IMR-90 (cell line): Measurements from ENCODE around the gene TIGAR. TPM values are rescaled to one million over a fixed set of nuclear protein-coding genes. Genes with fewer than 3 reads are reported as not detected.

ENCODE experiments used
- ATAC-seq: fragments of 200-7000 bp; cut with Tn5 transposase; 2 replicates; pipeline ENCODE4 v1.9.1; 2020; ENCODE audit warnings: low read depth, mild to moderate bottlenecking, moderate library complexity
- BruUV-seq: library from RNA; stranded (reverse); fragments of 400-500 nt; replicated peaks from 2 replicates; lab custom pipeline; 2021; lab: Mats Ljungman, UMichigan
- CTCF ChIA-PET: fragments of 300-600 bp; formaldehyde crosslinking; extraction: SDS; loops from one replicate; lab custom pipeline; 2021; ENCODE audit warnings: antibody characterized with exemption; lab: Yijun Ruan, JAX
- POLR2A ChIA-PET: fragments of 300-600 bp; sonication (Branson Sonifier 250); formaldehyde crosslinking; loops from one replicate; lab custom pipeline; 2022; ENCODE audit warnings: antibody characterized with exemption; ENCODE audit not compliant: unreplicated experiment; lab: Charles Lee
- DNase-seq: peaks from one replicate; pipeline ENCODE4 v3.0.0; 2013
- H2AFZ ChIP-seq: replicated peaks from 2 replicates; pipeline ENCODE3; 2013; ENCODE audit warnings: low read length, mild to moderate bottlenecking; ENCODE audit not compliant: poor library complexity
- H2AK5ac ChIP-seq: 2 replicates; pipeline ENCODE4 v1.6.1; 2013; ENCODE audit warnings: low read depth, low read length, inconsistent platforms
- H2AK9ac ChIP-seq: replicated peaks from 2 replicates; pipeline ENCODE3; 2013; ENCODE audit warnings: mild to moderate bottlenecking, low read depth, low read length, moderate library complexity; ENCODE audit not compliant: poor library complexity
- H2BK120ac ChIP-seq: 2 replicates; pipeline ENCODE4 v1.6.1; 2013; ENCODE audit warnings: low read depth, low read length, inconsistent platforms
- H2BK15ac ChIP-seq: 3 replicates; pipeline ENCODE4 v1.6.1; 2013; ENCODE audit warnings: low read depth, low read length, inconsistent platforms
- H2BK20ac ChIP-seq: 2 replicates; pipeline ENCODE4 v1.6.1; 2013; ENCODE audit warnings: low read depth, mild to moderate bottlenecking, inconsistent platforms, low read length, moderate library complexity
- H2BK5ac ChIP-seq: 2 replicates; pipeline ENCODE4 v1.6.1; 2013; ENCODE audit warnings: mild to moderate bottlenecking, low read depth, low read length, inconsistent platforms; ENCODE audit not compliant: poor library complexity, severe bottlenecking
- H3K14ac ChIP-seq: replicated peaks from 2 replicates; pipeline ENCODE4 v1.6.1; 2013; ENCODE audit warnings: low read depth, low read length, inconsistent platforms
- H3K18ac ChIP-seq: 2 replicates; pipeline ENCODE4 v1.6.1; 2013; ENCODE audit warnings: low read depth, low read length, control low read depth
- H3K23ac ChIP-seq: 2 replicates; pipeline ENCODE4 v1.6.1; 2013; ENCODE audit warnings: low read depth, low read length, inconsistent platforms
- H3K27ac ChIP-seq: 2 replicates; pipeline ENCODE4 v1.5.1; 2013; ENCODE audit warnings: mild to moderate bottlenecking, control low read depth, low read length; ENCODE audit not compliant: insufficient read depth
- H3K27me3 ChIP-seq: 2 replicates; pipeline ENCODE4 v1.6.1; 2013; ENCODE audit warnings: low read length; ENCODE audit not compliant: control insufficient read depth, insufficient read depth
- H3K36me3 ChIP-seq: 2 replicates; pipeline ENCODE4 v1.6.1; 2013; ENCODE audit warnings: low read length, mixed read lengths; ENCODE audit not compliant: control insufficient read depth, insufficient read depth
- H3K4ac ChIP-seq: 2 replicates; pipeline ENCODE4 v1.6.1; 2013; ENCODE audit warnings: low read depth, low read length, inconsistent platforms
- H3K4me1 ChIP-seq: 2 replicates; pipeline ENCODE4 v1.6.1; 2013; ENCODE audit warnings: low read length, mixed read lengths; ENCODE audit not compliant: control insufficient read depth, insufficient read depth
- H3K4me2 ChIP-seq: 2 replicates; pipeline ENCODE4 v1.6.1; 2013; ENCODE audit warnings: low read depth, mild to moderate bottlenecking, control low read depth, low read length, moderate library complexity
- H3K4me3 ChIP-seq: 2 replicates; pipeline ENCODE4 v1.5.1; 2013; ENCODE audit warnings: low read depth, mild to moderate bottlenecking, control low read depth, low read length, moderate library complexity; ENCODE audit not compliant: insufficient read depth
- H3K56ac ChIP-seq: 2 replicates; pipeline ENCODE4 v1.6.1; 2013; ENCODE audit warnings: low read length, inconsistent platforms; ENCODE audit not compliant: insufficient read depth; ENCODE audit errors: extremely low read depth
- H3K79me1 ChIP-seq, 2 experiments: 2 replicates each; pipeline ENCODE4 v1.6.1; 2013; ENCODE audit warnings: low read length in 2 of 2, inconsistent platforms in 1 of 2, low read depth in 1 of 2
- H3K9ac ChIP-seq: 2 replicates; pipeline ENCODE4 v1.6.1; 2013; ENCODE audit warnings: low read depth, low read length, control low read depth
- H3K9me1 ChIP-seq: 2 replicates; pipeline ENCODE4 v1.6.1; 2013; ENCODE audit warnings: low read length, inconsistent platforms; ENCODE audit not compliant: insufficient read depth
- H3K9me3 ChIP-seq: 2 replicates; pipeline ENCODE4 v1.6.1; 2013; ENCODE audit warnings: low read length; ENCODE audit not compliant: control insufficient read depth, insufficient read depth
- H4K20me1 ChIP-seq: 2 replicates; pipeline ENCODE4 v1.6.1; 2013; ENCODE audit warnings: low read length, inconsistent platforms; ENCODE audit not compliant: insufficient read depth
- H4K5ac ChIP-seq: 2 replicates; pipeline ENCODE4 v1.6.1; 2013; ENCODE audit warnings: mild to moderate bottlenecking, low read depth, low read length, control low read depth
- H4K8ac ChIP-seq, 2 experiments: 2 replicates each; pipeline ENCODE4 v1.6.1; 2013; ENCODE audit warnings: low read depth in 2 of 2, low read length in 2 of 2, control low read depth in 1 of 2, inconsistent platforms in 1 of 2
- H4K91ac ChIP-seq: 2 replicates; pipeline ENCODE4 v1.6.1; 2013; ENCODE audit warnings: low read depth, low read length, inconsistent platforms; ENCODE audit not compliant: insufficient read depth
- BHLHE40 ChIP-seq: fragments of 150-350 bp; IDR thresholded peaks from 2 replicates; pipeline ENCODE4 v1.6.1; 2016; ENCODE audit warnings: mild to moderate bottlenecking, low read depth, low read length
- CEBPB ChIP-seq: IDR thresholded peaks from 2 replicates; pipeline ENCODE4 v1.6.1; 2012; ENCODE audit warnings: low read depth, low read length, improper control_type of control experiment
- CHD1 ChIP-seq: IDR thresholded peaks from 2 replicates; pipeline ENCODE4 v1.6.1; 2012; ENCODE audit warnings: low read depth, low read length, improper control_type of control experiment
- FOS ChIP-seq: fragments of 150-350 bp; IDR thresholded peaks from 2 replicates; pipeline ENCODE4 v1.6.1; 2016; ENCODE audit warnings: low read depth, low read length
- MAZ ChIP-seq: IDR thresholded peaks from 2 replicates; pipeline ENCODE4 v1.6.1; 2012; ENCODE audit warnings: low read depth, mild to moderate bottlenecking, low read length, improper control_type of control experiment, moderate library complexity, borderline replicate concordance
- MXI1 ChIP-seq: IDR thresholded peaks from 2 replicates; pipeline ENCODE4 v1.6.1; 2012; ENCODE audit warnings: low read depth, mild to moderate bottlenecking, low read length, moderate library complexity, borderline replicate concordance
- NFE2L2 ChIP-seq: fragments of 150-350 bp; IDR thresholded peaks from 2 replicates; pipeline ENCODE4 v1.6.1; 2016; ENCODE audit warnings: low read depth, mild to moderate bottlenecking, low read length
- SMC3 ChIP-seq: fragments of 150-350 bp; IDR thresholded peaks from 2 replicates; pipeline ENCODE4 v1.6.1; 2016; ENCODE audit warnings: low read depth, mild to moderate bottlenecking, antibody characterized with exemption, low read length, moderate library complexity
- WGBS, 2 experiments: methylation state at CpG; one replicate each; pipeline versions ENCODE4 v1.1.5 to v1.1.7; 2013; ENCODE audit warnings: missing lambda C conversion rate in 2 of 2; ENCODE audit not compliant: insufficient read length in 1 of 2; ENCODE audit errors: extremely low coverage in 2 of 2; 5-methylcytosine and 5-hydroxymethylcytosine counted together
- dilution Hi-C: fragments of 300-500 bp; cut with HindIII; formaldehyde crosslinking; loops from one replicate; pipeline ENCODE4 v1.14.3; 2018; ENCODE audit warnings: low sequenced_read_pairs; ENCODE audit not compliant: unreplicated experiment
- in situ Hi-C: fragments of 300-500 bp; cut with MboI; formaldehyde crosslinking; loops from 3 replicates; pipeline ENCODE4 v1.14.3; 2019; ENCODE audit warnings: low sequenced_read_pairs, inconsistent platforms, mixed read lengths
- intact Hi-C: fragments of 100-400 bp; cut with micrococcal nuclease; formaldehyde crosslinking; loops from 2 replicates; pipeline ENCODE4 v1.10.0; 2022
- polyA plus RNA-seq, 3 experiments: library from polyadenylated mRNA; depleted of rRNA; stranded (reverse); fragments of >200 nt; gene quantifications; 2 replicates each; pipeline ENCODE4 v1.2.3, GENCODE V29; 2012; ENCODE audit warnings: low replicate concordance in 1 of 3
- total RNA-seq: library from RNA; depleted of rRNA; stranded (reverse); fragments of >200 nt; gene quantifications from 2 replicates; pipeline ENCODE4 v1.2.3, GENCODE V29; 2012
- TF ChIP-seq, protein P1 (sequence below): fragments of 150-350 bp; IDR thresholded peaks from 2 replicates; pipeline ENCODE4 v1.6.1; 2017; ENCODE audit warnings: mild to moderate bottlenecking, antibody characterized with exemption, low read length, low read depth

The TIGAR gene
- total and polyA plus RNA-seq, 2 of the 4 experiments (the other 2 are of a cell fraction), result 7.3 to 13.7 TPM

DNA sequence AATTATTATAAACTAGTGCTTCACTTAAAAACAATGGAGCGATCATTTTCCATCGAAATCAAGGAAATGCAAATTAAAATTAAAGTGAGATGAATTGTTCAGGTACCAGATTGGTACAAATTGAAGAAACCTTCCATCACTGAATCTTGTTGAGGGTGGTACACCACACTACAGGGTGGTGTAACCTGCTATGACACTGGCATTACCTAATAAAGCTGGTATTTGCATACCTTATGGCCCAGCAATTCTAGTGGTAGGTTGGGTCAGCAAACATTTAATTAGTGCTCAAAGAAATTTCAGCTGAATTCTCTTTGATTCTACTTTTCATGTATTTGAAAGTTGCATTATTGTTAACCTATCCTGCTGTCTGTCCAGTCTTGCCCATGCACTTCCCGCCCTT, 9.2 kb downstream of the TIGAR start:
- peaks cover 17% of the 10 kb centered on the region; the same call in 1 of the 2 replicates for H4K20me1 ChIP-seq
- H2AFZ ChIP-seq, result no peak overlapping the region
- H4K8ac ChIP-seq, result no peak overlapping the region
- dilution Hi-C loops (no loop called here), intact Hi-C loops (no loop called here), in situ Hi-C loops (no loop called here)
- no peak overlapping the region for H3K4ac ChIP-seq
- DNase-seq, result no peak
- no peak overlapping the region for H2BK15ac ChIP-seq
- ATAC-seq, result no peak
- H3K4me3 ChIP-seq, result no peak overlapping the region
- no peak overlapping the region for H3K18ac ChIP-seq
- H3K36me3 ChIP-seq, result peaks cover 4% of the 10 kb centered on the region
- H2AK9ac ChIP-seq, result no peak overlapping the region
- no peak overlapping the region for H4K91ac ChIP-seq
- H3K14ac ChIP-seq, result no peak overlapping the region
- no peak overlapping the region for H3K56ac ChIP-seq
- H3K23ac ChIP-seq, result no peak overlapping the region
- H3K9me1 ChIP-seq, result peaks cover 7% of the 10 kb centered on the region; the same call in 1 of the 2 replicates
- no peak for TF ChIP-seq MXI1
- no peak for TF ChIP-seq NFE2L2
- TF ChIP-seq CHD1, result no peak
- TF ChIP-seq FOS, result no peak
- TF ChIP-seq BHLHE40, result no peak
- TF ChIP-seq CEBPB, result no peak
- no peak for TF ChIP-seq MAZ
- TF ChIP-seq, protein P1, sequence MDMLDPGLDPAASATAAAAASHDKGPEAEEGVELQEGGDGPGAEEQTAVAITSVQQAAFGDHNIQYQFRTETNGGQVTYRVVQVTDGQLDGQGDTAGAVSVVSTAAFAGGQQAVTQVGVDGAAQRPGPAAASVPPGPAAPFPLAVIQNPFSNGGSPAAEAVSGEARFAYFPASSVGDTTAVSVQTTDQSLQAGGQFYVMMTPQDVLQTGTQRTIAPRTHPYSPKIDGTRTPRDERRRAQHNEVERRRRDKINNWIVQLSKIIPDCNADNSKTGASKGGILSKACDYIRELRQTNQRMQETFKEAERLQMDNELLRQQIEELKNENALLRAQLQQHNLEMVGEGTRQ, result no peak
- no peak for TF ChIP-seq SMC3
- H2BK120ac ChIP-seq, result no peak overlapping the region
- no peak overlapping the region for H4K5ac ChIP-seq
- no peaks in the 10 kb centered on the region for H3K4me1 ChIP-seq
- H2BK5ac ChIP-seq, result no peak overlapping the region
- H3K9ac ChIP-seq, result no peak overlapping the region
- no peak overlapping the region for H2AK5ac ChIP-seq
- no peak overlapping the region for H3K27ac ChIP-seq
- ChIA-PET CTCF (interaction anchor here (0.6 to 0.7 kb wide), 2 partner anchors 446 to 526 kb away, joined by 3 to 4 read pairs; no protein-coding TSS in a partner anchor), POLR2A (no interaction called here)
- H3K4me2 ChIP-seq, result no peak overlapping the region
- BruUV-seq, result no TSS peak
- H2BK20ac ChIP-seq, result no peak overlapping the region
- no CpG with 5 or more reads among the region's 3 CpGs for WGBS, 2 experiments
- no peaks in the 10 kb centered on the region for H3K9me3 ChIP-seq
- no peaks in the 10 kb centered on the region for H3K27me3 ChIP-seq
- H3K79me1 ChIP-seq, result peaks cover 25 to 30% of the 10 kb centered on the region in 2 experiments
